ENCODE measurements around the gene RNASE11.
"Not testable (repeated sequence)": the region's sequence is repeated elsewhere in the genome, so short reads cannot be mapped to it uniquely, and the experiment has no call there.

Gene RNASE11

DNA sequence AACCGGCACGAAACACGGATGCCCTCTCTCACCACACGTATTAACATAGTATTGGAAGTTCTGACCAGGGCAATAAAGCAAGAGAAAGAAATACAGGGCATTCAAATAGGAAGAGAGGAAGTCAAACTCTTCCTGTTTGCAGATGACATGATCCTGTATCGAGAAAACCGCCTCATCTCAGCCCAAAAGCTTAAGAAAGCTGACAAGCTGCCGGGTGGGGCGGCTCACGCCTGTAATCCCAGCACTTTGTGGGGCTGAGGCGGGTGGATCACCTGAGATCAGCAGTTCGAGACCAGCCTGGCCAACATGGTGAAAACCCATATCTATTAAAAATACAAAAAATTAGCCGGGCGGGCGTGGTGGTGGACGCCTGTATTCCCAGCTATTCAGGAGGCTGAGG lies 36.0 kb upstream of the RNASE11 start:
- H3K4me1 Mint-ChIP-seq: peaks cover 37% of the 10 kb centered on the region
- H3K27me3 Mint-ChIP-seq (ENCODE audit: low read depth): peaks cover 78% of the 10 kb centered on the region
- no peak overlapping the region for H3K27ac Mint-ChIP-seq
- TF ChIP-seq, protein P1, sequence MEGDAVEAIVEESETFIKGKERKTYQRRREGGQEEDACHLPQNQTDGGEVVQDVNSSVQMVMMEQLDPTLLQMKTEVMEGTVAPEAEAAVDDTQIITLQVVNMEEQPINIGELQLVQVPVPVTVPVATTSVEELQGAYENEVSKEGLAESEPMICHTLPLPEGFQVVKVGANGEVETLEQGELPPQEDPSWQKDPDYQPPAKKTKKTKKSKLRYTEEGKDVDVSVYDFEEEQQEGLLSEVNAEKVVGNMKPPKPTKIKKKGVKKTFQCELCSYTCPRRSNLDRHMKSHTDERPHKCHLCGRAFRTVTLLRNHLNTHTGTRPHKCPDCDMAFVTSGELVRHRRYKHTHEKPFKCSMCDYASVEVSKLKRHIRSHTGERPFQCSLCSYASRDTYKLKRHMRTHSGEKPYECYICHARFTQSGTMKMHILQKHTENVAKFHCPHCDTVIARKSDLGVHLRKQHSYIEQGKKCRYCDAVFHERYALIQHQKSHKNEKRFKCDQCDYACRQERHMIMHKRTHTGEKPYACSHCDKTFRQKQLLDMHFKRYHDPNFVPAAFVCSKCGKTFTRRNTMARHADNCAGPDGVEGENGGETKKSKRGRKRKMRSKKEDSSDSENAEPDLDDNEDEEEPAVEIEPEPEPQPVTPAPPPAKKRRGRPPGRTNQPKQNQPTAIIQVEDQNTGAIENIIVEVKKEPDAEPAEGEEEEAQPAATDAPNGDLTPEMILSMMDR (IDR thresholded peaks at IDR 0.05; ENCODE audit: unreplicated experiment in 3 of 3): no peak
- peaks cover 2% of the 10 kb centered on the region for H3K9me3 Mint-ChIP-seq
- no peaks in the 10 kb centered on the region for H3K36me3 Mint-ChIP-seq (ENCODE audit: low read depth)
- H3K4me3 Mint-ChIP-seq: peak overlapping the region; percentile 74 to 86 (median 76)

DNA sequence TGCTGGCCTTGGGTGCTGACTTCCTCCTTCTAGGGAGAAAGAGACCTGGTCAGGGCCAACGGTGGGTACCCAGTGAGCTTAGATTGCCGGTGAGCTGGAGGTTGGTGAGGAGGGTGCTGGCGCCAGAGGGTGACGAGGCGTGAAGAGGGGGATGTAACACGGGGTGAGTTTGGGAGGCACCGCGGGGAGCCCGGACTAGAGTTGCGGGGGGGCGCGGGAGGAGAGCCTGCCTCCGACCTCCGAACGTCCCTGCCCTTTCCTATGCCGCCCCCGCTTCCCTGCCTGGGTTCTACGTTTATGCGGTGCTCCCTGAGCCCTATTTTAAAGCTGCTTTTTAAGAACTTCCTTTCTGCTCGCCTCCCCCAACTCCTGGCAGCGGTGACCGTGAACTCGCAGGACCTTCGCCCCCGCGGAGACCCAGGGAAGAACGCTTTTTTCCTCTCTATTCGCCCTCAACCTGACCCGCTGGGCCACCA lies 35.1 kb upstream of the RNASE11 start:
- H3K27me3 Mint-ChIP-seq (ENCODE audit: low read depth): peaks cover 73% of the 10 kb centered on the region
- H3K4me3 Mint-ChIP-seq: peak overlapping the region; percentile 6 to 56 (median 26)
- H3K9me3 Mint-ChIP-seq: peaks cover 2% of the 10 kb centered on the region
- H3K4me1 Mint-ChIP-seq: peaks cover 29% of the 10 kb centered on the region
- TF ChIP-seq, protein P1 (IDR thresholded peaks at IDR 0.05; ENCODE audit: unreplicated experiment in 3 of 3): no peak
- no peak overlapping the region for H3K27ac Mint-ChIP-seq
- no peaks in the 10 kb centered on the region for H3K36me3 Mint-ChIP-seq (ENCODE audit: low read depth)

DNA sequence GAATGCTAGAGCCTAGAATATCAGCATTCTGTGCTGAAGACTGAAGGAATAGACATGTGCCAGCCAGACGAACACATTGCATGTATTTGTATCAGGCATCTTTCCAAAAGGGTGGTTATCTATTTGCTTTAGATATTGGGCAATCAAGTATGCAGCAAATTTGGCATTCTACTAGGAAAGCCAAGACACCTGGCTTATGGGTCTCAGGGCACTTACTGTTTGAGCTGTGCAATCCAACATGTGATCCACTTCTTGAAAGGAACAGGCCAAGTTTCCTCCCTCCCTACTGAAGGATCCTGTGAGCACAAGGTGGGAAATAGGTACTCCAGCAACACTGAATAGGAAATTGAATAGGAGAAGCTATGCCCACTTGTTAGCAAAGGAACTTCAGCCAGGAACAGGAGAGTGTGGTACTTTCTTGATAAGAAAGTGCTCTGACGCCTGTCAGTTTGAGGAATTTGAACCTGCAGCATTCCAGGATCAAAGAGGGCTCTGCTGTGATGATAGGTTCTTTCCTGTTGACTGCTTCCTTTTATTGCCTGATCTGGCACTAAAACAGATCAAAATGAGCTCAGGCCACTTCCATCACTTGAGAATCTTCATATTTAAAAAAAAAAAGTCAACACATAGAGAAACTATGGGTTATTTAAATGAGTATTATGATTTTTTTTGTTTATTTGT lies 33.1 kb upstream of the RNASE11 start:
- Mint-ChIP-seq H3K27ac (no peak overlapping the region), H3K4me1 (peaks cover 24% of the 10 kb centered on the region), H3K9me3 (peaks cover 2% of the 10 kb centered on the region), H3K36me3 (ENCODE audit: low read depth) (no peaks in the 10 kb centered on the region), H3K27me3 (ENCODE audit: low read depth) (peaks cover 54% of the 10 kb centered on the region), H3K4me3 (no peak overlapping the region)
- TF ChIP-seq, protein P1 (IDR thresholded peaks at IDR 0.05; ENCODE audit: unreplicated experiment in 3 of 3): no peak

DNA sequence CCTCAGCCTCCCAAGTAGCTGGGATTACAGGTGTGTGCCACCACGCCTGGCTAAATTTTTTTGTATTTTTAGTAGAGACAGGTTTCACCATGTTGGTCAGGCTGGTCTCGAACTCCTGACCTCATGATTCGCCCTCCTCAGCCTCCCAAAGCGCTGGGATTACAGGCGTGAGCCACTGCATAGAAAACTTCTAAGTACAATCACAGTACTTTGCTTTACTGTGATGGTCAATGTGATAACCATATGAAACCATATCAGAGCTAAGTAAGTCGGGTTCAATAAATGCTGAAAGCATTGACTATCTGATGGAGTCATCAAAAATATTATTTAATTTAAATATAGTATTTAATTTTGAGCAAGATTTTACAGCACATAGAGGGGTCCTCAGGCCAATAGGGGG lies 31.9 kb upstream of the RNASE11 start:
- not testable (repeated sequence) for H3K9me3 Mint-ChIP-seq; H3K36me3 Mint-ChIP-seq (ENCODE audit: low read depth); H3K27ac Mint-ChIP-seq; H3K4me3 Mint-ChIP-seq
- H3K4me1 Mint-ChIP-seq: peaks cover 13% of the 10 kb centered on the region
- H3K27me3 Mint-ChIP-seq (ENCODE audit: low read depth): peaks cover 41% of the 10 kb centered on the region

DNA sequence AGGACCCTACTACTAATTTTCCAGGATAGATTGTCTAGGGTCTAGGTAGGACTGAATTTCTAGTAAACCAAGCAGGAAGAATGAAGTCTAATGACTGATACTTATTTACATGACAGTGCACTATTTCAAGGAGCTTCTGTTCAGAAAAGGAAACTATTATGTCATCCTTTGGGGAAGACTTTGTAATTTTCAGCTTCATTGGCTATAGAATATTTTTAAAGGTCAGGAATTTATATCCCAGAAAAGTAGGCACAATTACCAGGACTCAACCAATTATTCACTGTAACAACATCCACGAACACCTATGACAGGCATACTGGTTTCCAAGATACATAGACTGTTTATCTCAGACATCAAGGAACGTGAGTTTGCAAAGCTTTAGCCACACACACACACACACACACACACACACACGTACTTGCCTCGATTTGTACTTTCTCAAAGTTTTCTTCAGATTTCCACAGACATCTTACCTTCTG lies 30.5 kb upstream of the RNASE11 start:
- TF ChIP-seq, protein P1 (IDR thresholded peaks at IDR 0.05; ENCODE audit: unreplicated experiment in 3 of 3): no peak
- H3K27ac Mint-ChIP-seq: no peak overlapping the region
- H3K4me3 Mint-ChIP-seq: no peak overlapping the region
- peaks cover 27% of the 10 kb centered on the region for H3K27me3 Mint-ChIP-seq (ENCODE audit: low read depth)
- H3K36me3 Mint-ChIP-seq (ENCODE audit: low read depth): no peaks in the 10 kb centered on the region
- no peaks in the 10 kb centered on the region for H3K9me3 Mint-ChIP-seq
- H3K4me1 Mint-ChIP-seq: peaks cover 4% of the 10 kb centered on the region

DNA sequence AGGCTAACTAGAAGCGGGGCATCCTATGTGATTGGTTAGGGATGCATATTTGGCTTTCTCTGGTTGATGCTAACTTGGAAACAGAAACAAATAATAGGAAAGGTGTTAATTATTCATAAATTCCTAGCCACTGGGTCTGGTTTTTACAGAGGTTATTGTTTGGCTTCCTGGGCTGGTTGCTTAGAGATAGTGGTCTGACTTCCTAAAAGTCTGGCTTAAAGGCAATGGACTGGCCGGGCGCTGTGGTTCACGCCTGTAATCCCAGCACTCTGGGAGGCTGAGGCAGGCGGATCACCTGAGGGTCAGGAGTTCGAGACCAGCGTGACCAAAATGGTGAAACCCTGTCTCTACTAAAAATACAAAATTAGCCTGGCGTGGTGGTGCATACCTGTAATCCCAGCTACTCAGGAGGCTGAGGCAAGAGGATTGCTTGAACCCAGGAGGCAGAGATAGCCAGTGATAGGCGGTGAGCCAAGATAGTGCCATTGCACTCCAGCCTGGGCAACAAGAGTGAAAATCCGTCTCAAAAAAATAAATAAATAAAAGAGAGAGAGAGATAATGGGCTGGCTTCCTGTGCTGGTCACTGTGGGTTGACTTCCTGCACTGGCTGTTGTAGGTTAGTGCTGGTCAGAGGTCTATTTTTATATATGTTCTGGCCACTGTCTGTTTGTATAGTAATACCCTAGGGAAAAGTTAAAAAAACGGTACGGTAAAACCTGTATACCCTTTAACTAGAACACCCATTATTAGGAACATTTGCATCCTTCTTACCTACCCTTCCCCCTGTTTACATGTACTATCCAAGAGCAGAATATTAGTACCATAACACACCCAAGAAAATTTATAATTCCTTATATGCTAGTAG lies 29.6 kb upstream of the RNASE11 start:
- no peaks in the 10 kb centered on the region for H3K36me3 Mint-ChIP-seq (ENCODE audit: low read depth)
- peaks cover 4% of the 10 kb centered on the region for H3K4me1 Mint-ChIP-seq
- H3K9me3 Mint-ChIP-seq: no peaks in the 10 kb centered on the region
- peak overlapping the region in 1 of 3 experiments; percentile 9 for H3K4me3 Mint-ChIP-seq
- TF ChIP-seq, protein P1 (IDR thresholded peaks at IDR 0.05; ENCODE audit: unreplicated experiment in 3 of 3): no peak
- H3K27ac Mint-ChIP-seq: no peak overlapping the region
- H3K27me3 Mint-ChIP-seq (ENCODE audit: low read depth): peaks cover 18% of the 10 kb centered on the region

All from nephron (organoid).